ENCODE data around the gene SLC22A7.

DNA sequence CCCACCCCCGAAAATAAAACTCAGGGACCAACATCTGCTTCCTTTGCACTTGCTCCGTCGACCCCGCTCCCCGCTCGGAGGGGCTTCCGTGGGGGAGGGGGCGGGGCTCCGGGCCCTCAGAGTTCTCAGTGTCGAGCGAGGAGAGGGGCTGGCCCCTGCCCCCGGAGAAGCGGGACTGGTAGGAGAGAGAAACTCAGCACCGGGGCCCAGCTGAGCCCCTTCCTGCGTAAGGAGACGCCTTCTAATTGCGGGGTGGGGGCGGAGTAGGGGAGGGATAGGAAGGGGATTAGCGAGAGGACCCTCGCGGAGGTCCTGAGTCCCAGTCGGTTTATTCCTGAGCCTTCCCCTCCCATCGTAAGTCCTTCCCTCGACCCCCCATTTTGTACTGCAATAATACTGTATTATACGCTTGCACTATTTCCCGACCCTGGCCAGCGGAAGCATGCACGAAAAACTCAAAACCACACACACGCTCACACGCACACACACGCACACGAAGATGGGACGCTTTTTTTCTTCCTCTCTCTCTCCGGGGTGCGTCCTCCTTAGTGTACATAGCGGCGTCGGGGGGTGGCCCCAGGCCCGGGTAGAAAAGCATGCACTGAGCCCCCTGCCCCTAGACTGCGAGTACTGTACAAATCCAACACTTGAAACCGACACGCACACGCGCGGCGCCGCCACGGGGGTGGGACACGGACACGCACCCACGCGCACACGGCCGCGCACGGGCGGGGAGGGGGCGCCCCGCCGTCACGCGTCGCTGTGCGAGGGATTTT lies 22.1 kb upstream of the SLC22A7 start:
- TF ChIP-seq EP300 (IDR thresholded peaks at IDR 0.05): no peak
- TF ChIP-seq POLR2A (IDR thresholded peaks at IDR 0.05): no peak

Data from tibial nerve (tissue), 3 donors.